ENCODE data around the gene DSCAM.

Gene DSCAM

DNA sequence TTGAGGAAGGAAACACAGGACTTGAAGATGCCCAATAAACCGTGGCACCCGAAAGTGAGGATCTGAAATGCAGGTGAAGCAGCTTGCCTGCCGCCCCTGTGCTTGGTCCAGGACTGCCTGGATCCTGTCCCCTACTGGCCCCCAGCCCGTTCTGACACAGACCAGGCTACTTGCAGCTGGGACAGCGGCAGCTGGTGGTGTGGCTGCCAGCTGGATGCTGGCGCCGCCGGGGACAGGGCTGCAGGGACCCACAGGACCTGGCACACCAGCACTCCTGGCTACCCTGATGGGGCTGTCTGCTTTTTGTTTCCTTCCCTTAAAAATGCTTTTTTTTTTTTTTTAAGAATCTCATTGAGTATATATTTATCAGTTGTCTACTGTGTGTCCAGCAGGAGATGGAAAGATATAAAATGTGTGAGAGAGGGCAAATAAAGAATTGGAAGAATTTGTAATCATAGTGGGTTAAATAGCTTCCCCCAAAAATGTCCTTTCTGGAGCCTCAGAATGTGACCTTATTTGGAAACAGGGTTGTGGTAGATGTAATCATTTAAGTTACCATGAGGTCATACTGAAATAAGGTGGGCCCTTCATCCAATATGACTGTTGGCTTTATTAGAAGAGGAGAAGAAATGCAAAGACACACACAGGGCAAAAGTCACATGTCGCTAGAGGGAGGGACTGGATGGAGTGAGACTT is 165.6 kb downstream of the DSCAM start:
- H3K4me3 ChIP-seq (replicated peaks; ENCODE audit: low read depth, low read length), result no peak overlapping the region
- TF ChIP-seq, protein P1, sequence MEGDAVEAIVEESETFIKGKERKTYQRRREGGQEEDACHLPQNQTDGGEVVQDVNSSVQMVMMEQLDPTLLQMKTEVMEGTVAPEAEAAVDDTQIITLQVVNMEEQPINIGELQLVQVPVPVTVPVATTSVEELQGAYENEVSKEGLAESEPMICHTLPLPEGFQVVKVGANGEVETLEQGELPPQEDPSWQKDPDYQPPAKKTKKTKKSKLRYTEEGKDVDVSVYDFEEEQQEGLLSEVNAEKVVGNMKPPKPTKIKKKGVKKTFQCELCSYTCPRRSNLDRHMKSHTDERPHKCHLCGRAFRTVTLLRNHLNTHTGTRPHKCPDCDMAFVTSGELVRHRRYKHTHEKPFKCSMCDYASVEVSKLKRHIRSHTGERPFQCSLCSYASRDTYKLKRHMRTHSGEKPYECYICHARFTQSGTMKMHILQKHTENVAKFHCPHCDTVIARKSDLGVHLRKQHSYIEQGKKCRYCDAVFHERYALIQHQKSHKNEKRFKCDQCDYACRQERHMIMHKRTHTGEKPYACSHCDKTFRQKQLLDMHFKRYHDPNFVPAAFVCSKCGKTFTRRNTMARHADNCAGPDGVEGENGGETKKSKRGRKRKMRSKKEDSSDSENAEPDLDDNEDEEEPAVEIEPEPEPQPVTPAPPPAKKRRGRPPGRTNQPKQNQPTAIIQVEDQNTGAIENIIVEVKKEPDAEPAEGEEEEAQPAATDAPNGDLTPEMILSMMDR (IDR thresholded peaks at IDR 0.05; ENCODE audit: low read depth, low read length, missing control alignments), result no peak
- DNase-seq (ENCODE audit: extremely low read depth, low read depth), result no peak

GRCh38 chr21:40680311-40680710 is 166.6 kb downstream of the DSCAM start:
- TF ChIP-seq, protein P1 (IDR thresholded peaks at IDR 0.05; ENCODE audit: low read depth, low read length, missing control alignments), result no peak
- no peak overlapping the region for H3K4me3 ChIP-seq (replicated peaks; ENCODE audit: low read depth, low read length)
- no peak for DNase-seq (ENCODE audit: extremely low read depth, low read depth)

DNA sequence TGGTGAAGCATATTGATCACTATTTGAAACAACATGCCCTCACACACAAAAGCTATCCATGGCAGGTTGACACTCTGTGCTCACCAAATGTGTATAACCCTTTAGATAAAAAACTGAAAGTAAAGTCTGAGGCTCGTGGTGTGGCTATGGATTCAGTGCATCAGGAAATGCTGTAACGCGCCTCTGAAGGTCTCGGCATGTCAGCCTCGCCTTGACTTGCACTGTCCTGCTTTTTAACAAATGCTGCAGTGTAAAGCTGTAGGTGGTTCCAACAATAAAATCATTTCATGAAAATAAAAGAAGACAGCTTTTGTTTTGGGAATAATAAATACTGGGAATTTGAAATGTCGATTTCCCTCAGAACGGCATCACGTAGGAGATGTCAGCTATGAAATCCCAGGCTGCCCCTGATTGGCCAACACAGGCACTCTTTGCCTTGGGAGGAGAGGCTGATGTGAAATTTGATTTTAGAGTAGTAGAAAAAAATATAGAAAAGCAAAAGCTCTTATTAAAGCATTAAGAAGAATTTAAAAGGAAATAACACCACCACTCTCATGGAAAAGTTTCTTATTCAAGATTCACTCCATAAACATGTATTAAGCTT is 168.2 kb downstream of the DSCAM start:
- DNase-seq (ENCODE audit: extremely low read depth, low read depth), result no peak
- TF ChIP-seq, protein P1 (IDR thresholded peaks at IDR 0.05; ENCODE audit: low read depth, low read length, missing control alignments), result no peak
- no peak overlapping the region for H3K4me3 ChIP-seq (replicated peaks; ENCODE audit: low read depth, low read length)

DNA sequence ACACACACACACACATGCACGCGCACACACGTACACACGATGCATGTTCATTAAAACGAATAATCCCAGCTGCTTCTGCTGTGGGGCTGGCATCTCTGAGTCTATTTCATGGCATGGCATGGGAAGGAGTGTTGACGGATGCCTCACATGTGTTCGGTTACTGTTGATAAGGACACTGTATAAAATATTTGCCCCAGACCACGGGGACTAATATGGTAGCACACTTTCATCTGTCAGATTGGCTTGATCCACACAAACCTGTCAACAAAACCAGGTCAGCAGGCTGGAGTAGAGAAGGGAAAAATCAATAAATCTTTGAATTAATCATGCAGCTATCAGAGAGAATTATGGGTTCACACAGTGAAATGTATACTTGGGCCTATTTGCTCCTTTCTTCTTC is 171.9 kb downstream of the DSCAM start:
- DNase-seq (ENCODE audit: extremely low read depth, low read depth), result no peak
- TF ChIP-seq, protein P1 (IDR thresholded peaks at IDR 0.05; ENCODE audit: low read depth, low read length, missing control alignments), result no peak
- no peak overlapping the region for H3K4me3 ChIP-seq (replicated peaks; ENCODE audit: low read depth, low read length)

GRCh38 chr21:40672602-40673001 is 174.4 kb downstream of the DSCAM start:
- TF ChIP-seq, protein P1 (IDR thresholded peaks at IDR 0.05; ENCODE audit: low read depth, low read length, missing control alignments), result no peak
- no peak for DNase-seq (ENCODE audit: extremely low read depth, low read depth)
- H3K4me3 ChIP-seq (replicated peaks; ENCODE audit: low read depth, low read length), result no peak overlapping the region

- TF ChIP-seq, protein P1 (IDR thresholded peaks at IDR 0.05; ENCODE audit: low read depth, low read length, missing control alignments), result no peak
- no peak overlapping the region for H3K4me3 ChIP-seq (replicated peaks; ENCODE audit: low read depth, low read length)
- no peak for DNase-seq (ENCODE audit: extremely low read depth, low read depth)
Measured at GRCh38 chr21:40671716-40672115, 175.2 kb downstream of the DSCAM start.
